ENCODE measurements around the gene KCNIP3. TPM values are rescaled to one million over a fixed set of nuclear protein-coding genes. Genes with fewer than 3 reads are reported as not detected.

Gene KCNIP3
- total RNA-seq, 1 donor from 2014 or later: 7.3 TPM

GRCh38 chr2:95320986-95321767 is 24.0 kb downstream of the KCNIP3 start:
- H3K4me1 Mint-ChIP-seq (ENCODE audit: low read depth, unreplicated experiment): peaks cover 5% of the 10 kb centered on the region
- TF ChIP-seq, protein P1, sequence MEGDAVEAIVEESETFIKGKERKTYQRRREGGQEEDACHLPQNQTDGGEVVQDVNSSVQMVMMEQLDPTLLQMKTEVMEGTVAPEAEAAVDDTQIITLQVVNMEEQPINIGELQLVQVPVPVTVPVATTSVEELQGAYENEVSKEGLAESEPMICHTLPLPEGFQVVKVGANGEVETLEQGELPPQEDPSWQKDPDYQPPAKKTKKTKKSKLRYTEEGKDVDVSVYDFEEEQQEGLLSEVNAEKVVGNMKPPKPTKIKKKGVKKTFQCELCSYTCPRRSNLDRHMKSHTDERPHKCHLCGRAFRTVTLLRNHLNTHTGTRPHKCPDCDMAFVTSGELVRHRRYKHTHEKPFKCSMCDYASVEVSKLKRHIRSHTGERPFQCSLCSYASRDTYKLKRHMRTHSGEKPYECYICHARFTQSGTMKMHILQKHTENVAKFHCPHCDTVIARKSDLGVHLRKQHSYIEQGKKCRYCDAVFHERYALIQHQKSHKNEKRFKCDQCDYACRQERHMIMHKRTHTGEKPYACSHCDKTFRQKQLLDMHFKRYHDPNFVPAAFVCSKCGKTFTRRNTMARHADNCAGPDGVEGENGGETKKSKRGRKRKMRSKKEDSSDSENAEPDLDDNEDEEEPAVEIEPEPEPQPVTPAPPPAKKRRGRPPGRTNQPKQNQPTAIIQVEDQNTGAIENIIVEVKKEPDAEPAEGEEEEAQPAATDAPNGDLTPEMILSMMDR (IDR thresholded peaks at IDR 0.05; ENCODE audit: partially characterized antibody, unreplicated experiment): no peak
- no peak overlapping the region for H3K27ac Mint-ChIP-seq (ENCODE audit: unreplicated experiment)
- no peak overlapping the region for H3K4me3 Mint-ChIP-seq (ENCODE audit: unreplicated experiment)
- peaks cover 8% of the 10 kb centered on the region for H3K9me3 Mint-ChIP-seq (ENCODE audit: unreplicated experiment)
- H3K27me3 Mint-ChIP-seq (ENCODE audit: unreplicated experiment): peaks cover 6% of the 10 kb centered on the region
- DNase-seq: no peak
- H3K36me3 Mint-ChIP-seq (ENCODE audit: unreplicated experiment): no peaks in the 10 kb centered on the region

- DNase-seq: peak; percentile 55
- Mint-ChIP-seq H3K27ac (ENCODE audit: unreplicated experiment) (no peak overlapping the region), H3K27me3 (ENCODE audit: unreplicated experiment) (peaks cover 6% of the 10 kb centered on the region), H3K4me1 (ENCODE audit: low read depth, unreplicated experiment) (peaks cover 2% of the 10 kb centered on the region), H3K9me3 (ENCODE audit: unreplicated experiment) (peaks cover 8% of the 10 kb centered on the region), H3K4me3 (ENCODE audit: unreplicated experiment) (no peak overlapping the region), H3K36me3 (ENCODE audit: unreplicated experiment) (no peaks in the 10 kb centered on the region)
- TF ChIP-seq, protein P1 (IDR thresholded peaks at IDR 0.05; ENCODE audit: partially characterized antibody, unreplicated experiment): peak; percentile 62
Measured at GRCh38 chr2:95323347-95324155, 26.4 kb downstream of the KCNIP3 start.

GRCh38 chr2:95325026-95325425 is 27.9 kb downstream of the KCNIP3 start:
- Mint-ChIP-seq H3K9me3 (ENCODE audit: unreplicated experiment) (peaks cover 10% of the 10 kb centered on the region), H3K4me3 (ENCODE audit: unreplicated experiment) (no peak overlapping the region), H3K27ac (ENCODE audit: unreplicated experiment) (no peak overlapping the region), H3K4me1 (ENCODE audit: low read depth, unreplicated experiment) (peaks cover 2% of the 10 kb centered on the region), H3K36me3 (ENCODE audit: unreplicated experiment) (no peaks in the 10 kb centered on the region), H3K27me3 (ENCODE audit: unreplicated experiment) (peaks cover 6% of the 10 kb centered on the region)
- TF ChIP-seq, protein P1 (IDR thresholded peaks at IDR 0.05; ENCODE audit: partially characterized antibody, unreplicated experiment): no peak
- DNase-seq: no peak

GRCh38 chr2:95325590-95326432 is 28.7 kb downstream of the KCNIP3 start:
- Mint-ChIP-seq H3K27ac (ENCODE audit: unreplicated experiment) (no peak overlapping the region), H3K9me3 (ENCODE audit: unreplicated experiment) (peaks cover 10% of the 10 kb centered on the region), H3K4me1 (ENCODE audit: low read depth, unreplicated experiment) (peaks cover 2% of the 10 kb centered on the region), H3K4me3 (ENCODE audit: unreplicated experiment) (no peak overlapping the region), H3K27me3 (ENCODE audit: unreplicated experiment) (peaks cover 6% of the 10 kb centered on the region), H3K36me3 (ENCODE audit: unreplicated experiment) (no peaks in the 10 kb centered on the region)
- DNase-seq: no peak
- TF ChIP-seq, protein P1 (IDR thresholded peaks at IDR 0.05; ENCODE audit: partially characterized antibody, unreplicated experiment): no peak
